Kasumi-1 (cell line): ENCODE data around the gene DCP1A.
A peak's percentile ranks its signal among the peaks of the same experiment; 100 is the strongest.
"Not testable (repeated sequence)": the region's sequence is repeated elsewhere in the genome, so short reads cannot be mapped to it uniquely, and the experiment has no call there.

ENCODE experiments used
- DNase-seq, 2 experiments: peaks; one replicate each; lab custom pipeline; 2025; lab: John Stamatoyannopoulos, UW

Gene DCP1A

GRCh38 chr3:53328746-53329145 lies 18.6 kb downstream of the DCP1A start:
- no peak for DNase-seq

GRCh38 chr3:53327986-53328385 lies 19.4 kb downstream of the DCP1A start:
- peak; percentile 72 to 75 for DNase-seq

- DNase-seq = no peak
These were observed 23.2 kb downstream of the DCP1A start for GRCh38 chr3:53324105-53324504.

GRCh38 chr3:53320697-53321096 lies 26.6 kb downstream of the DCP1A start:
- DNase-seq = peak; percentile 20 to 44

- no peak for DNase-seq
These were observed 28.8 kb downstream of the DCP1A start for GRCh38 chr3:53318522-53318921.

- DNase-seq = no peak
These were observed 34.5 kb downstream of the DCP1A start for GRCh38 chr3:53312832-53313231.

- no peak for DNase-seq
These were observed 35.5 kb downstream of the DCP1A start for GRCh38 chr3:53311882-53312281.

GRCh38 chr3:53303957-53304356 lies 43.4 kb downstream of the DCP1A start:
- DNase-seq = no peak

- DNase-seq = no peak
These were observed 43.8 kb downstream of the DCP1A start for GRCh38 chr3:53303549-53303948.

- peak; percentile 5 to 12 for DNase-seq
These were observed 46.5 kb downstream of the DCP1A start for GRCh38 chr3:53300826-53301225.

- DNase-seq = peak; percentile 87
These were observed 47.7 kb downstream of the DCP1A start for GRCh38 chr3:53299611-53300023.

- no peak for DNase-seq
These were observed 51.9 kb downstream of the DCP1A start for GRCh38 chr3:53295410-53295809.

GRCh38 chr3:53293867-53294266 lies 53.5 kb downstream of the DCP1A start:
- DNase-seq = no peak

- no peak for DNase-seq
These were observed 59.1 kb downstream of the DCP1A start for GRCh38 chr3:53288214-53288613.

GRCh38 chr3:53287131-53287629 lies 60.2 kb downstream of the DCP1A start:
- no peak for DNase-seq

- no peak for DNase-seq
These were observed 60.6 kb downstream of the DCP1A start for GRCh38 chr3:53286727-53287126.

- no peak for DNase-seq
These were observed 64.8 kb downstream of the DCP1A start for GRCh38 chr3:53282581-53282980.

- DNase-seq = no peak
These were observed 68.7 kb downstream of the DCP1A start for GRCh38 chr3:53278667-53279066.

GRCh38 chr3:53274938-53275605 lies 72.3 kb downstream of the DCP1A start:
- no peak for DNase-seq

- no peak for DNase-seq
These were observed 74.1 kb downstream of the DCP1A start for GRCh38 chr3:53273146-53273670.

- DNase-seq = peak; percentile 79 to 81
These were observed 77.2 kb downstream of the DCP1A start for GRCh38 chr3:53269888-53270880.

- not testable (repeated sequence) for DNase-seq
These were observed 78.2 kb downstream of the DCP1A start for GRCh38 chr3:53269193-53269592.

GRCh38 chr3:53267766-53268165 lies 79.6 kb downstream of the DCP1A start:
- no peak for DNase-seq
